Endothelial cell of umbilical vein (primary cell): Measurements from ENCODE around the gene FAM193B. TPM values are rescaled to one million over a fixed set of nuclear protein-coding genes. Genes with fewer than 3 reads are reported as not detected.

Experiments used
- BruUV-seq: library from RNA; stranded (reverse); fragments of 400-500 nt; replicated peaks from 2 replicates; lab custom pipeline; 2021; lab: Mats Ljungman, UMichigan
- CTCF ChIA-PET: fragments of 300-600, 350-600 bp; sonication (Branson Sonifier 250); formaldehyde crosslinking; loops from one replicate; lab custom pipeline; 2021; ENCODE audit warnings: antibody characterized with exemption, inconsistent platforms; lab: Charles Lee
- POLR2A ChIA-PET: fragments of 300-600, 350-600 bp; sonication (Branson Sonifier 250); formaldehyde crosslinking; loops from one replicate; lab custom pipeline; 2021; ENCODE audit warnings: antibody characterized with exemption, inconsistent platforms; lab: Charles Lee
- DNase-seq: peaks from one replicate; pipeline ENCODE4 v3.0.0-alpha.2; 2011; ENCODE audit warnings: low read depth, low spot score
- FAIRE-seq: peaks from 2 replicates; lab custom pipeline; 2011; peaks lifted over from hg19 to GRCh38; lab: Jason Lieb, UNC
- H2AFZ ChIP-seq: 2 replicates; pipeline ENCODE4 v1.6.0; 2012; ENCODE audit warnings: low read depth, low read length, control low read depth, inconsistent platforms
- H3K27ac ChIP-seq: 2 replicates; pipeline ENCODE4 v1.5.1; 2011; ENCODE audit warnings: low read depth, mild to moderate bottlenecking, control low read depth, low read length, moderate library complexity; ENCODE audit not compliant: insufficient read depth
- H3K27me3 ChIP-seq, 2 experiments: 2 replicates each; pipeline versions ENCODE4 v1.6.0 to v1.6.1; 2011; ENCODE audit warnings: low read length in 2 of 2, mixed read lengths in 1 of 2; ENCODE audit not compliant: control insufficient read depth in 2 of 2, insufficient read depth in 2 of 2
- H3K36me3 ChIP-seq, 2 experiments: 2 replicates in 1 of 2; 3 replicates in 1 of 2; pipeline ENCODE4 v1.5.1; 2011; ENCODE audit warnings: low read length in 2 of 2, mild to moderate bottlenecking in 1 of 2, moderate library complexity in 1 of 2; ENCODE audit not compliant: control insufficient read depth in 2 of 2, insufficient read depth in 2 of 2; ENCODE audit errors: extremely low read depth in 1 of 2
- H3K4me1 ChIP-seq: 3 replicates; pipeline ENCODE4 v1.5.1; 2011; ENCODE audit warnings: mild to moderate bottlenecking, low read length; ENCODE audit not compliant: control insufficient read depth, insufficient read depth; ENCODE audit errors: extremely low read depth
- H3K4me2 ChIP-seq: 2 replicates; pipeline ENCODE4 v1.6.1; 2011; ENCODE audit warnings: low read length, control low read depth, mixed read lengths; ENCODE audit not compliant: insufficient read depth
- H3K4me3 ChIP-seq, 3 experiments: fragments of 200-600 bp in 1 of 3; sonication (generic), shearing (Covaris generic) in 1 of 3; replicated peaks in 1 of 3; 2 replicates each; pipeline ENCODE4 v1.5.1; 2011 to 2016; ENCODE audit warnings: control low read depth in 3 of 3, low read length in 3 of 3, mild to moderate bottlenecking in 2 of 3, inconsistent platforms in 1 of 3, low read depth in 1 of 3, moderate library complexity in 1 of 3; ENCODE audit not compliant: insufficient read depth in 1 of 3
- H3K79me2 ChIP-seq: 2 replicates; pipeline ENCODE4 v1.6.0; 2012; ENCODE audit warnings: low read length, inconsistent platforms; ENCODE audit not compliant: control insufficient read depth, insufficient read depth
- H3K9ac ChIP-seq: replicated peaks from 2 replicates; pipeline ENCODE3; 2011; ENCODE audit warnings: low read length, control low read depth; ENCODE audit not compliant: insufficient read depth; ENCODE audit errors: extremely low read depth
- H3K9me1 ChIP-seq: replicated peaks from 3 replicates; pipeline ENCODE4 v1.6.0; 2011; ENCODE audit warnings: mild to moderate bottlenecking, low read length; ENCODE audit not compliant: control insufficient read depth, insufficient read depth; ENCODE audit errors: extremely low read depth
- H3K9me3 ChIP-seq: replicated peaks from 2 replicates; pipeline ENCODE4 v1.5.1; 2012; ENCODE audit warnings: low read length, inconsistent platforms; ENCODE audit not compliant: control insufficient read depth, insufficient read depth
- H4K20me1 ChIP-seq: replicated peaks from 2 replicates; pipeline ENCODE3; 2011; ENCODE audit warnings: mild to moderate bottlenecking, low read length; ENCODE audit not compliant: control insufficient read depth, insufficient read depth; ENCODE audit errors: extremely low read depth
- EZH2 ChIP-seq: IDR thresholded peaks from 2 replicates; pipeline ENCODE4 v1.6.1; 2012; ENCODE audit warnings: borderline replicate concordance, low read depth, mild to moderate bottlenecking, moderate library complexity, low read length, inconsistent platforms; ENCODE audit not compliant: severe bottlenecking
- FOS ChIP-seq: IDR thresholded peaks from 2 replicates; pipeline ENCODE4 v1.6.1; 2011; ENCODE audit warnings: mild to moderate bottlenecking, low read length, moderate library complexity, borderline replicate concordance; ENCODE audit not compliant: insufficient read depth
- GATA2 ChIP-seq: IDR thresholded peaks from 2 replicates; pipeline ENCODE4 v1.7.0; 2011; ENCODE audit warnings: low read depth, mild to moderate bottlenecking, moderate library complexity, mixed read lengths, low read length; ENCODE audit not compliant: insufficient read length, insufficient read depth
- JUN ChIP-seq: IDR thresholded peaks from 2 replicates; pipeline ENCODE4 v1.6.1; 2011; ENCODE audit warnings: borderline replicate concordance, low read depth; ENCODE audit not compliant: insufficient read length, insufficient read depth
- MAX ChIP-seq: IDR thresholded peaks from 2 replicates; pipeline ENCODE4 v1.6.1; 2011; ENCODE audit not compliant: insufficient read depth, insufficient read length
- MYC ChIP-seq: IDR thresholded peaks from one replicate; pipeline ENCODE4 v1.6.1; 2011; ENCODE audit warnings: mild to moderate bottlenecking, low read depth, low read length
- POLR2A ChIP-seq: IDR thresholded peaks from 2 replicates; pipeline ENCODE4 v1.6.1; 2012; ENCODE audit warnings: low read depth, mild to moderate bottlenecking, control low read depth, low read length
- POLR2AphosphoS5 ChIP-seq: IDR thresholded peaks from 2 replicates; pipeline ENCODE4 v1.6.1; 2012; ENCODE audit warnings: low read depth, mild to moderate bottlenecking, control low read depth, low read length, moderate library complexity; ENCODE audit not compliant: insufficient read depth
- dilution Hi-C: fragments of 300-500 bp; cut with MboI; formaldehyde crosslinking; loops from one replicate; pipeline ENCODE4 v1.15.0; 2019; ENCODE audit warnings: low sequenced_read_pairs; ENCODE audit not compliant: extremely low pct_ligation_motif_present
- intact Hi-C: fragments of 100-400 bp; cut with micrococcal nuclease; formaldehyde crosslinking; loops from one replicate; pipeline ENCODE4 v1.10.0; 2022
- polyA plus RNA-seq, 4 experiments: library from polyadenylated mRNA; depleted of rRNA in 3 of 4; stranded (reverse) in 3 of 4; unstranded in 1 of 4; fragments of >200 nt; gene quantifications; 2 replicates each; pipeline versions ENCODE4 v1.2.1 to v1.2.3, GENCODE V29; 2011 to 2012; ENCODE audit warnings: missing spikeins in 1 of 4
- total RNA-seq: library from RNA; stranded (reverse); gene quantifications from 2 replicates; pipeline ENCODE4 v1.2.3, GENCODE V29; 2021
- TF ChIP-seq, protein P1 (sequence below), 2 donors: IDR thresholded peaks; 1 replicate in 1 of 2; 2 replicates in 1 of 2; pipeline ENCODE4 v1.5.1; 2011; ENCODE audit warnings: low read length in 2 of 2, mild to moderate bottlenecking in 2 of 2, moderate library complexity in 2 of 2, control low read depth in 1 of 2, inconsistent platforms in 1 of 2, low read depth in 1 of 2; ENCODE audit not compliant: insufficient read depth in 1 of 2; ENCODE audit errors: extremely low read depth in 1 of 2

The FAM193B gene
- total and polyA plus RNA-seq, 2 donors (not counting 3 experiments of a cell fraction or from before 2014, with no cell fraction given): 57.9 to 75.7 TPM

- dilution Hi-C loops: no loop called here
- Histone ChIP-seq H3K4me1 (peaks cover 8% of the 10 kb centered on the region), H3K4me3 (no peak overlapping the region), H3K9me3 (no peaks in the 10 kb centered on the region), H2AFZ (no peak overlapping the region), H3K27me3 (peaks cover 0 to 5% of the 10 kb centered on the region in 2 experiments), H3K9ac (no peak overlapping the region), H3K4me2 (no peak overlapping the region), H3K27ac (no peak overlapping the region), H3K36me3 (peaks cover 0 to 3% of the 10 kb centered on the region in 2 experiments), H3K9me1 (no peaks in the 10 kb centered on the region), H4K20me1 (no peaks in the 10 kb centered on the region), H3K79me2 (peaks cover 29% of the 10 kb centered on the region)
- POLR2A ChIA-PET: no interaction called here
- CTCF ChIA-PET: no interaction called here
- intact Hi-C loops: no loop called here
- DNase-seq: no peak
- no peak for FAIRE-seq
- no TSS peak for BruUV-seq
- TF ChIP-seq POLR2A (no peak), POLR2AphosphoS5 (no peak), EZH2 (no peak), FOS (no peak), JUN (no peak), GATA2 (no peak), MAX (no peak), MYC (no peak)
- TF ChIP-seq, protein P1, sequence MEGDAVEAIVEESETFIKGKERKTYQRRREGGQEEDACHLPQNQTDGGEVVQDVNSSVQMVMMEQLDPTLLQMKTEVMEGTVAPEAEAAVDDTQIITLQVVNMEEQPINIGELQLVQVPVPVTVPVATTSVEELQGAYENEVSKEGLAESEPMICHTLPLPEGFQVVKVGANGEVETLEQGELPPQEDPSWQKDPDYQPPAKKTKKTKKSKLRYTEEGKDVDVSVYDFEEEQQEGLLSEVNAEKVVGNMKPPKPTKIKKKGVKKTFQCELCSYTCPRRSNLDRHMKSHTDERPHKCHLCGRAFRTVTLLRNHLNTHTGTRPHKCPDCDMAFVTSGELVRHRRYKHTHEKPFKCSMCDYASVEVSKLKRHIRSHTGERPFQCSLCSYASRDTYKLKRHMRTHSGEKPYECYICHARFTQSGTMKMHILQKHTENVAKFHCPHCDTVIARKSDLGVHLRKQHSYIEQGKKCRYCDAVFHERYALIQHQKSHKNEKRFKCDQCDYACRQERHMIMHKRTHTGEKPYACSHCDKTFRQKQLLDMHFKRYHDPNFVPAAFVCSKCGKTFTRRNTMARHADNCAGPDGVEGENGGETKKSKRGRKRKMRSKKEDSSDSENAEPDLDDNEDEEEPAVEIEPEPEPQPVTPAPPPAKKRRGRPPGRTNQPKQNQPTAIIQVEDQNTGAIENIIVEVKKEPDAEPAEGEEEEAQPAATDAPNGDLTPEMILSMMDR (IDR thresholded peaks at IDR 0.05; ENCODE audit: extremely low read depth in 1 of 2, insufficient read depth in 1 of 2, low read depth in 1 of 2, low read length in 2 of 2): no peak
Observed at GRCh38 chr5:177555665-177556064, 1.3 kb upstream of the FAM193B start.
